Mesodermal cell (in vitro differentiated cells): ENCODE measurements around the gene CCDC154.
A peak's percentile ranks its signal among the peaks of the same experiment; 100 is the strongest.

Experiments
- H3K27ac ChIP-seq: 2 replicates; pipeline ENCODE4 v1.7.0; 2013; ENCODE audit warnings: mild to moderate bottlenecking, low read depth, low read length, moderate library complexity; ENCODE audit not compliant: severe bottlenecking
- H3K36me3 ChIP-seq: 2 replicates; pipeline ENCODE4 v1.7.1; 2013; ENCODE audit warnings: mild to moderate bottlenecking, low read length, moderate library complexity; ENCODE audit not compliant: control insufficient read depth, insufficient read depth
- H3K4me1 ChIP-seq: one replicate; pipeline ENCODE4 v1.7.1; 2013; ENCODE audit warnings: mild to moderate bottlenecking, low read length; ENCODE audit not compliant: insufficient read depth, control insufficient read depth, poor library complexity, severe bottlenecking
- H3K4me3 ChIP-seq: 2 replicates; pipeline ENCODE4 v1.7.0; 2013; ENCODE audit warnings: low read length, control low read depth, mild to moderate bottlenecking; ENCODE audit not compliant: insufficient read depth, poor library complexity, severe bottlenecking; ENCODE audit errors: extremely low read depth
- H3K9me3 ChIP-seq: 2 replicates; pipeline ENCODE4 v1.7.1; 2013; ENCODE audit warnings: mild to moderate bottlenecking, low read length, moderate library complexity; ENCODE audit not compliant: control insufficient read depth
- WGBS, 2 experiments: methylation state at CpG; one replicate each; pipeline ENCODE4 v1.1.5; 2013; ENCODE audit warnings: missing lambda C conversion rate in 2 of 2; ENCODE audit not compliant: insufficient coverage in 2 of 2; 5-methylcytosine and 5-hydroxymethylcytosine counted together

CCDC154 gene

DNA sequence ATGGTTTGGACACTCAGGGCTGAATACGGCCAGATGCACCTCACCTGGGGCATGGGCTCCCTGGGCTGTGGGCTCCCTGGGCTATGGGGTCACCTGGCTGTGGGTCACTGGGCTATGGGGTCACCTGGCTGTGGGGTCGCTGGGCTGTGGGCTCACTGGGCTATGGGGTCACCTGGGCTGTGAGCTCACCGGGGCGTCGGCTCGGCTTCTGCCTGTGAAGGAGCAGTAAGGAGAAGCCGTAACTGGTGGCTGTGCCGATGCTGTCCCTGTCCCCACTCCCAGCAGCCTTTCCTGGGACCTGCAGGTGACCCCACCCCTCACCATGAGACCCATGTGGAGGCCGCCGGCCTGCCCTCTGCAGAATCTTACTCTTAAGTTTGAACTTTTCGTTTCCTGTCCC is 15.3 kb downstream of the CCDC154 start:
- 90 to 100% methylated on average over 3 to 11 of the region's 11 CpGs for WGBS, 2 experiments
- Histone ChIP-seq H3K9me3 (no peaks in the 10 kb centered on the region), H3K4me1 (no peaks in the 10 kb centered on the region), H3K27ac (no peak overlapping the region), H3K36me3 (no peaks in the 10 kb centered on the region), H3K4me3 (no peak overlapping the region)

DNA sequence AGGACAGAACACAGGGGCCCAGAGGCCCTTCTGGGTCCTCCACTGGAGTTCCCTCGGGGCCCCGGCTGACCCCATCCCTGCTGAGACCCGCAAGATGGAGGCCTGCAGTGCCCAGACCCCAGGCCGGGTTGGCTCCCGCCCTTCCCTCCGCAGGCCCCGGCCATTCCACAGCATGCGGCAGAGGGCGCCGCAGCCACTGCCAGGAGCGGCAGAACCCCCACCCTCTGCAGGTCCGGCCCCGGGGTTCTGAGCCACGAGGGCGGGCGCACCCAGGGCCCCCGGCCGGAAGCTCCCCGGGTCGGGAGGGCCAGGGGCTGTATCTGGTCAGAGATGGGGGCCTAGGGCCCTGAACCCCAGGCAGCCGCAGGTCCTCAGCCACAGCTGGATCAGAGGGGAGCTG is 15.8 kb downstream of the CCDC154 start:
- Histone ChIP-seq H3K27ac (no peak overlapping the region), H3K9me3 (no peaks in the 10 kb centered on the region), H3K4me3 (no peak overlapping the region), H3K4me1 (no peaks in the 10 kb centered on the region), H3K36me3 (no peaks in the 10 kb centered on the region)
- 76 to 77% methylated on average over 10 to 18 of the region's 21 CpGs for WGBS, 2 experiments

DNA sequence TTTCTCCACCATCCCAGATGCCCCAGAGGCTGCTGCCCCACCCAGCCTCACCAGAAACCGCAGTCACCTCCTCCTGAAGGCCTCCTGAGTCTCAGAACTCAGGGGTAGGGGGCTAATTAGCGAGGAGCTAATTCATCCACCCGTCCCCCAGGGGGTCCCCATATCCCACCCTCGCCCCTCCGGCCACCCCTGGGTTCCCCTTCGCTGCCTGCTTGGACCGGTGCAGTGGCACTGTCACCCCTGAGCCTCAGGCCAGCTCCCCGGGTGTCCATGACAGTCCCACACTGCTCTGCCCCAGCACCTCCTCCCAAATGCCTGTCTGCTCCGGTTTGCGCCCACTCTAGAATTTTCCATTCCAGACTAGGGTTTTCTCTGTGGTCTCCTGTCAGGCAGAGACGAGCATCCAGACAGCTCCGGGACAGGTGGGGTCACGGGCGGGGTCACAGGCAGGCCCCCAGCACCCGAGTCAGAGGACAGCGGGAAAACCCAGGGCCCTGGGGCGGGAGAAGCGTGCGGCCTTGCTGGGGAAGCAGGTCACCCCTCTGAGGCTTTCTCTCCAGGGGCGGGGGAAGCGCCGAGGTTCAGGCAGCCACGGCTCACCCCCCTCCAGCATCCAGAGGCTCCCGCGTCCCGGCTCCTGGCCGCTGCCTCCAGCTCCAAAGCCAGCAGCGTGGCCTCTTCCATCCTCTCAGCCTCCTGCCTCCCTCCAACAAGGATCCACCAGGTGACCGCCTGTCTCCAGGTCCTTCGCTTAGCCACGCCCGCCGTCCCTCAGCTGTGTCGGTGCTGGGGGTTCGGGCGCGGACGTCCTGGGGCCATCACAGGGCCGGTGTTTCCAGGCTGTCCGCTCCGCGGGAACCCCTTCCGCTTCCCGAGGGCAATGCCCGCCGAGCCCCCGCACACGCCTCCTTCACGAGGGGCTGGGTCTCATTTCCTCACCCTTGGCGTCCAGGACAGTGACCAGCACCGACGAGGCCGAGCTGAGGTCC is 16.6 kb downstream of the CCDC154 start:
- WGBS, 2 experiments: 95% methylated on average over 35 to 53 of the region's 53 CpGs
- no peaks in the 10 kb centered on the region for H3K9me3 ChIP-seq
- no peaks in the 10 kb centered on the region for H3K4me1 ChIP-seq
- no peak overlapping the region for H3K4me3 ChIP-seq
- H3K36me3 ChIP-seq: no peaks in the 10 kb centered on the region
- no peak overlapping the region for H3K27ac ChIP-seq

DNA sequence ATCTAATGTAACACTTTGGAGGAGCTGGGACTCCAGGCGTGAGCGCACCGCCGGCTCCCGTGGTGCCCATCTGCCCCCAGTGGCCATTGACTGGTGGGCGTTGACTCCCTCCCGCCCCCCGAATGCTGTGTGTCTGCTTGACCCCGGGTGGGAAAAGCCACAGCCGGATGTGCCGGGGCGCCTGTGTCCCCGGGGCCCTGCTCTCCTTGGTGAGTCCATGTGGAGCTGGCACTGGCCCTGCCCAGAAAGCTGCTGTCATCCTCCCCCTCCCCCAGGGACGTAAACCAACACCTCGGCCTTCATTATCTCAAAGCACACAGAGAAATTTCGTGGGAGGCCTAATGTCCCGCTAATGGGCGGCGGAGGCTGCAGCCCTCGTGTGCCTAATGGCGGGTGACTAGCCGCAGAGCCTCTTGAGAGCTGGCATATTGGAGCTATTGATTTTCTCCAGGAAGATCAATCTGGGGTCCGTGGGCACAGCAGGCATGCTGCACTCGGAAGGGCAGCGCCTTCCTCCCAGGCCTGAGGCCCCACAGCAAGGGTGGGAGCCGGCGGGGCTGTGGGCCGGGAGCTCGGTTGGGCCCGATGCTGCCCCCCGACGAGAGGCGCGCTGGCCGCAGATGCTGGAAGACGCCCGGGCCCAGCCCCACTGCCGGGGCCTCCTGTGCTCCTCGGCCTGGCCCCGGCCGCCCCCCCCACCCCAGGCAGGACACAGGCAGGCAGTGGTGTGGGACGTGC is 17.5 kb downstream of the CCDC154 start:
- H3K36me3 ChIP-seq: no peaks in the 10 kb centered on the region
- H3K9me3 ChIP-seq: peaks cover 9% of the 10 kb centered on the region
- H3K4me1 ChIP-seq: no peaks in the 10 kb centered on the region
- WGBS, 2 experiments: 87 to 88% methylated on average over 26 to 33 of the region's 42 CpGs
- H3K27ac ChIP-seq: no peak overlapping the region
- no peak overlapping the region for H3K4me3 ChIP-seq

DNA sequence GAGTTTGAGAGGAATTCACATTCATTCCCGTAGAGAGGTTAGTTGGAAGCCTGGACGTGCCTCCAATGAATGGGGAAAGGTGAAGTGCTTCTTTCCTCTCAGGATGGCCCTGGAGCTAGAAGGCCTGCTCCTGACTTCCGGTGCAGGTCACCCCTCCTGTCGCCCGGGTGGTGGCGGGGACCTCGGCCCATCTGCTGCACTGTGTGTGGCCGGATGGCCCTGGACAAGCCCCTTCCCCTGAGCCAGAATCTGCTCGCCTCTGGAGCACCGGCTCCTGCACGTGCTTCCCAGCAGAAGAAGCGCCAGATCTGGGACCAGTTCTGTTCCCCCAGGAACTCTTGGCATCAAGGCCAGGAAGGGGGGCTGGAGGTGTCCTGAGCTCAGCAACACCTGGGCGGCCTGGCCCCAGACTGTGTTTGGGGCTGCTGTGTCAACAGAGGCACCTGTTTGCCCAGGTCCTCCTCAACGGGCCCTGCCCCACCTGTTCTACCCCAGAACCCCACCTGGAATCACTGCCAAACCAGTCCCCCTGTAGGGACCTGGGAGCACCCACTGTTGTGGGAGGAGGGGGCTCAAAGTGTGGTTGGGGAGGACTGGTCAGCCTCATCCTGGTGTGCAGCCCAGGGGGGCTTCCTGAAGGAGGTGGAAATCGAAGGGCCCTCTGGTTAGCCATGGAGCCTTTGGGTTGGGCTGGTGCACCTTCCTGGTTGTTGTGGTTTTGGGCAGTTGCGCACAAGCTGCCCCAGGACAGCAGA is 18.6 kb downstream of the CCDC154 start:
- Histone ChIP-seq H3K4me1 (no peaks in the 10 kb centered on the region), H3K27ac (no peak overlapping the region), H3K4me3 (no peak overlapping the region), H3K9me3 (peaks cover 11% of the 10 kb centered on the region), H3K36me3 (no peaks in the 10 kb centered on the region)
- 80 to 93% methylated on average over 12 to 15 of the region's 16 CpGs for WGBS, 2 experiments

DNA sequence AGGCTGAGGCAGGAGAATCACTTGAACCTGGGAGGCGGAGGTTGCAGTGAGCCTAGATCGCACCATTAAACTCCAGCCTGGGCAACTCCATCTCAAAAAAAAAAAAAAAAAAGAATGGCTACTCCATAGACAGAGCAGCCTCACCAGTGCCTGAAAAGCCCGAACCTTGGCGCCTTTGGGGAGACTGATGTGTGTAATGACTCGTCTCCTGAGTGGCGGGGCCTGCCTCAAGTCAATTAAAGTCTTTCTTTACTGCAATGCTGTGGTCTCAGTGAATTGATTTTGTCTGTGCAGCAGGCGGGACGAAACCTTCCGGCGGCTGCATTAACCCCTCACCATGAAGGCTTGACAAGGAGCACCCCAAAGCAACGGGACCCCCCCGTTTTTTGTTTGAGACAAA is 20.3 kb downstream of the CCDC154 start:
- peaks cover 11% of the 10 kb centered on the region for H3K9me3 ChIP-seq

DNA sequence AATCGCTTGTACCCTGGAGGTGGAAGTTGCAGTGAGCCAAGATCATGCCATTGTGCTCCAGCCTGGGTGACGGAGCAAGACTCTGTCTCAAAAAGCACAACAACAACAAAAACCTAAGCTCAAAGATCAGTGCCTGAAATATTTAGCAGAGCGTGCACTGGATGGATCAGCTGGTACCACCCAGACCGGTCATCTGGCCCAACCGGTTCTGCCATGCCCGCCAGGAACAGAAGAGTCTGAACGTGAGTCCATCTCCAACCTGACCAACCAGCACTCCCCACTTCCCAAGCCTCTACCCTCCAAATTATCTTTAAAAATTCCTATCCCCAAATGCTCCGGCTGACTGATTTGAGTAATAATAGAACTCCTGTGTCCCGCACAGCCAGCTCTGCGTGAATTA is 22.3 kb downstream of the CCDC154 start:
- Histone ChIP-seq H3K9me3 (peaks cover 11% of the 10 kb centered on the region), H3K4me1 (peaks cover 5% of the 10 kb centered on the region), H3K36me3 (peaks cover 19% of the 10 kb centered on the region), H3K4me3 (no peak overlapping the region), H3K27ac (no peak overlapping the region)
- WGBS, 2 experiments: 97 to 98% methylated on average over 7 to 10 of the region's 10 CpGs

More for the DNA sequence above, 20.3 kb downstream of the CCDC154 start:
- H3K4me1 ChIP-seq: peaks cover 5% of the 10 kb centered on the region
- H3K4me3 ChIP-seq: no peak overlapping the region
- H3K36me3 ChIP-seq: peaks cover 2% of the 10 kb centered on the region
- no peak overlapping the region for H3K27ac ChIP-seq
- 93 to 99% methylated on average over 10 to 11 of the region's 12 CpGs for WGBS, 2 experiments

DNA sequence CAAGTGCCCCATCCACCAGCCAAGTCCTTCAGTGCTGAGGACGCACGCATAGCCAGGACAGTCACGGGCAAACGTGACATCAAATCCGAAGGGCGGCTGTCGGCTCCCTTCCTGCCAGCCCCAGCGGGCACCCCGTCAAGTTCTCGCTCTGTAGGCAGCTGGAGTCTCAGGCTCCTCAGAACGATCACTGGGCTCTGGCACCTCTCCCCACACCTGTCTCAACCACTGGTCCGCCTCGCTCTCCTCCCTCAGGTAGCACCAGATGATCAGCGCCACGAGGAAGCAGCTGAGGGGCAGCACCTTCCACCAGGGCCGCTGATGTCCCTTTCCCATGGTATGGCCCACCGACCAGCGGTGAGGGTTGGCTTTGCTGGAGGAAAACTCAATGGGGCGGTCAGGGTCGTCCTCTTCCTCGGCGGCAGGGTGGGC is 24.2 kb downstream of the CCDC154 start:
- H3K9me3 ChIP-seq: peaks cover 11% of the 10 kb centered on the region
- H3K36me3 ChIP-seq: peaks cover 19% of the 10 kb centered on the region
- H3K4me3 ChIP-seq: peak overlapping the region; percentile 99
- H3K4me1 ChIP-seq: peaks cover 5% of the 10 kb centered on the region
- 3 to 5% methylated on average over 20 to 22 of the region's 22 CpGs for WGBS, 2 experiments
- peak overlapping the region; percentile 74 for H3K27ac ChIP-seq

DNA sequence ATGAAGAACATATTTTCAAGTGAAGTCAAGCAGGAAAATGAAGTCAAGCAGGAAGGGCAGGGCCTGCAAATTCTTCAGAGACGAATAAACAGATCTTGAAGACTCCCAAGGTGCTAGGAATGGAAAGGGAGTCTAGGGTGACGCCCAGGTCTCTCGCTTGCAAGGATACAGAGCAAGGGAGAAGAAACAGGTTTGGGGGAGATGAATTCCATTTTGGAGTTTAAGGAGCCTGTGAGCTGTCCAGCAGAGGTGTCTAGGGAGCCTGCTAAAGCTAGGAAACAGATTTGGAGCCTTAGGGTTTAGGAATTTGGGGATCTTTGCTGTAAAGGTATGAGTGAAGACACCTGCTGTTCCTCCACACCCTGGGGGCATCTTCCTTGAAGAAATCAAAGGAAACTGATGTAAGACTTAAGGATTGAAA is 27.8 kb downstream of the CCDC154 start:
- Histone ChIP-seq H3K4me1 (peaks cover 5% of the 10 kb centered on the region), H3K4me3 (no peak overlapping the region), H3K36me3 (peaks cover 31% of the 10 kb centered on the region), H3K9me3 (no peaks in the 10 kb centered on the region), H3K27ac (no peak overlapping the region)
- WGBS, 2 experiments: 93 to 97% methylated on average over 3 of the region's 3 CpGs

DNA sequence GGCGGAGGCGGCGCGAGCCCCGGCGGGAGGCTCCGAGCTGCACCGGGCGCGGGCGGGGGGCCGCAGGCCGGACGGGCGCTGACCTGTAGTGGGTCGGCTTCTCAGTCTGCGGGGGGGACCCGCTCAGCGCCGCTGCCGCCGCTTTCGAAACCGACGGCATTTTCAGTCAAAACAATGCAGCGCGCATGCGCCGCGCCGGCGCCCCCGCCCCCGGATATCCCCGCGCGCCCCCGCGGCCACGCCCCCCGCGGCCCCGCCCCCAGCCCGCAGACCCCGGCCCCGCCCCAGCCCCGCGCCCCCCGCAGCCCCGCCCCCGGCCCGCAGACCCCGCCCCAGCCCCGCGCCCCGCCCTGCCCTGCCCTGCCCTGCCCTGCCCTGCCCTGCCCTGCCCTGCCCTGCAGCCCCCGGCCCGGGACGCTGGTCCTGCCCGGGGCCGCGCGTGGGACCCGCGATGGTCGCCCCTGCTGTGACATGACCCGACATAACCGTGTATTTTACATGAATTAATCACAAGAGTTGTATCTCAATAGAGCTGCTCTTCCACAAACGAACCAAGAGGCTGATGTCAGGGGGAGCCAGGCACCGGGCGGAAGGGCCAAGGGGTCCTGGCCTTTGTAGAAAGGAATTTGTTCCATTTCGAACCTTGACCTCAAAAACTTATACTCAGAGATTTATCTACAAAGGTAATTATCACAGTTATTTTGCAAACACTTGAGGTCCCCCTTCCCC is 29.7 kb downstream of the CCDC154 start, which contains the start of gene UNKL:
TSS of gene UNKL (minus strand) at position 173 of the 729 bp plus-strand sequence. CDS start at position 160, 13 bp downstream.
- Histone ChIP-seq H3K4me1 (peaks cover 5% of the 10 kb centered on the region), H3K27ac (peak within 1 kb of the TSS; percentile 43), H3K36me3 (peaks cover 32% of the 10 kb centered on the region), H3K4me3 (peak within 1 kb of the TSS; percentile 79), H3K9me3 (no peaks in the 10 kb centered on the region)
- 0 to 17% methylated on average over 16 to 19 of the region's 72 CpGs for WGBS, 2 experiments
